ENCODE data around the gene MYOF.
"Not testable (repeated sequence)": the region's sequence is repeated elsewhere in the genome, so short reads cannot be mapped to it uniquely, and the experiment has no call there.

MYOF gene

DNA sequence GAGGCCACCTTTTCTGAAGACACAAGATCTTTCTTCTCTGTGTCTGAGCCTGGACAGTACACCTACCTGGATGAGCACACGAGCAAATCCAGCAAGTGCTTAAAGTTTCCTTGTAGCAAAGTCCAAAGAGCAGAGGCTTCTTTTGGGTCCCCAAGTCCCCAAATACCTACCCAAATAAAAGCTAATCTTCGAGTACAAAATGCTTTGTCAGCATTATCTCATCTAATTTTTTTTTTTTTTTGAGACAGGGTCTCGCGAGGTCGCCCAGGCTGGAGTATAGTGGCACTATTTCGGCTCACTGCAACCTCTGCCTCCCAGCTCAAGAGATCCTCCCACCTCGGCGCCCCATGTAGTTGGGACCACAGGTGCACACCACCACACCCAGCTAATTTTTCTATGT is 24.6 kb downstream of the MYOF start:
- no peaks in the 10 kb centered on the region for H3K27me3 Mint-ChIP-seq (ENCODE audit: low read depth)

DNA sequence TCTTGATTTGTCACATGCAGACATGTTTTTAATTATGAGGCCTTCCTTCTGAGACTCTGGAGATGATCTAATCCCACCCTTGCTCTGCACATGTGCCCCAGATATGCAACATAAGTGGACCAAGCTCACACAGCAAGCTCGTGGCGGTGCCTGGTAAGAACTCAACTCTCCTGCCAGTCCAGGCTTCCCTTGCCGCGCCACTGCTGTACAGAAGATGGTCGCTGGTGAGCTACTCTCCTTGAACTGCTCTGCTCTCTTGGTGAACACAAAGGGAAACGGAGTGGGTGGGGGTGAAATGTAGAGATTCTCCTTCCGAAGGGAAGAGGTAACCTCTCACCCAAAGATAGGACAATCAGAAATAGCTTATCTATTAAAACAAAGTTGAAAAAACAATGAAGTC is 25.7 kb downstream of the MYOF start:
- Mint-ChIP-seq H3K4me3 (no peak overlapping the region), H3K9me3 (no peaks in the 10 kb centered on the region), H3K27ac (no peak overlapping the region), H3K27me3 (ENCODE audit: low read depth) (no peaks in the 10 kb centered on the region), H3K36me3 (ENCODE audit: low read depth) (no peaks in the 10 kb centered on the region), H3K4me1 (ENCODE audit: low read depth) (peaks cover 12% of the 10 kb centered on the region)

More for the DNA sequence above, 24.6 kb downstream of the MYOF start:
- H3K27ac Mint-ChIP-seq: no peak overlapping the region
- no peak overlapping the region for H3K4me3 Mint-ChIP-seq
- H3K4me1 Mint-ChIP-seq (ENCODE audit: low read depth): peaks cover 8% of the 10 kb centered on the region
- no peaks in the 10 kb centered on the region for H3K36me3 Mint-ChIP-seq (ENCODE audit: low read depth)
- no peaks in the 10 kb centered on the region for H3K9me3 Mint-ChIP-seq

DNA sequence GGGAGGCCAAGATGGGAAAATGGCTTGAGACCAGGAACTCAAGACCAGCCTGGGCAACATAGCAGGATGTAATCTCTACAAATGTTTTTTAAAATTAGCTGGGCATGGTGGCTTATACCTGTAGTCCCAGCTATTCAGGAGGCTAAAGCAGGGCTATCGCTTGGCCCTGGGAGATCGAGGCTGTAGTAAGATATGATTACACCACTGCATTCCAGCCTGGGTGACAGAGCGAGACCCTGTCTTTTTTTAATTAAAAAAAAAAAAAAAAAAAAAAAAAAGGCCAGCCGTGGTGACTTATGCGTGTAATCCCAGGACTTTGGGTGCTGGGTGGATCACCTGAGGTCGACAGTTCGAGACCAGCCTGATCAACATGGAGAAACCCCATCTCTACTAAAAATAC is 27.4 kb downstream of the MYOF start:
- no peaks in the 10 kb centered on the region for H3K9me3 Mint-ChIP-seq
- no peak overlapping the region for H3K4me3 Mint-ChIP-seq
- no peaks in the 10 kb centered on the region for H3K36me3 Mint-ChIP-seq (ENCODE audit: low read depth)
- H3K27me3 Mint-ChIP-seq (ENCODE audit: low read depth): no peaks in the 10 kb centered on the region
- H3K27ac Mint-ChIP-seq: no peak overlapping the region
- H3K4me1 Mint-ChIP-seq (ENCODE audit: low read depth): peaks cover 11% of the 10 kb centered on the region

DNA sequence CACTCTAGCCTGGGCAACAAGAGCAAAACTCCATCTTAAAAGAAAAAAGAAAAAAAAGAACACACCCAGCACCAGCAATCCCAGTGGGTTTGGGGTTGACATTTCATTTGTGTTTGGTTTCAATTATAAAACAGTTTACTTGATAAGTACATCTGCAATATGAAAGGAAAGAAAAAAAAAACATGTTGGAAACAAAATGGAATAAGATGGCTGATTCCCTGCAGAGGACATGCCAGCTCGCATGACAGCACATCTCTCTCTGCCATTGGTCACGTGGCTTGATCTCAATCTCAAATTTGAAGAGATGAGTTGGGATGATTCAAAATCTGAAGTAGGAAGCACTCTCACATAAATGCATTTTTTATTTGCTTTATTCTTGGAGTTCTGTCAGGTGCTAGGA is 28.0 kb downstream of the MYOF start:
- H3K27ac Mint-ChIP-seq: no peak overlapping the region
- peaks cover 11% of the 10 kb centered on the region for H3K4me1 Mint-ChIP-seq (ENCODE audit: low read depth)
- H3K4me3 Mint-ChIP-seq: no peak overlapping the region
- H3K27me3 Mint-ChIP-seq (ENCODE audit: low read depth): no peaks in the 10 kb centered on the region
- no peaks in the 10 kb centered on the region for H3K36me3 Mint-ChIP-seq (ENCODE audit: low read depth)
- no peaks in the 10 kb centered on the region for H3K9me3 Mint-ChIP-seq

DNA sequence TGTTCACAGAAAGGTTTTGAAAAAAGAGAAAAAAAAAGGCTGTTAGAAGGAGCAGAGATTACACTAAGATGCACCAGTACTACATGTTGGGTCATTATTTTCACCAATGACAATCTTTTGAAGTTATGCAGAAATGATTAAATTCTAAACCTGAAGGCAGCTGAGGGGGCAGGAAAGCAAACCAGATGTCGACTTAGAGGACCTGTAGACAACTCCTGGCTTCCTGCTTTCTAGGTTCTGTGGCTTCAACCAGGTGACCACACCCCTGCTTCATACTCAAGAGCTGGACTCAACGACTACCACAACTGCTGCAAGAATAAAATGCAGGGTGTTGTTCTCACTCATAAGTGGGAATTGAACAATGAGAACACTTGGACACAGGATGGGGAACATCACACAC is 30.0 kb downstream of the MYOF start:
- H3K27me3 Mint-ChIP-seq (ENCODE audit: low read depth): no peaks in the 10 kb centered on the region
- H3K27ac Mint-ChIP-seq: no peak overlapping the region
- peaks cover 11% of the 10 kb centered on the region for H3K4me1 Mint-ChIP-seq (ENCODE audit: low read depth)
- no peak overlapping the region for H3K4me3 Mint-ChIP-seq
- H3K9me3 Mint-ChIP-seq: no peaks in the 10 kb centered on the region
- H3K36me3 Mint-ChIP-seq (ENCODE audit: low read depth): no peaks in the 10 kb centered on the region

DNA sequence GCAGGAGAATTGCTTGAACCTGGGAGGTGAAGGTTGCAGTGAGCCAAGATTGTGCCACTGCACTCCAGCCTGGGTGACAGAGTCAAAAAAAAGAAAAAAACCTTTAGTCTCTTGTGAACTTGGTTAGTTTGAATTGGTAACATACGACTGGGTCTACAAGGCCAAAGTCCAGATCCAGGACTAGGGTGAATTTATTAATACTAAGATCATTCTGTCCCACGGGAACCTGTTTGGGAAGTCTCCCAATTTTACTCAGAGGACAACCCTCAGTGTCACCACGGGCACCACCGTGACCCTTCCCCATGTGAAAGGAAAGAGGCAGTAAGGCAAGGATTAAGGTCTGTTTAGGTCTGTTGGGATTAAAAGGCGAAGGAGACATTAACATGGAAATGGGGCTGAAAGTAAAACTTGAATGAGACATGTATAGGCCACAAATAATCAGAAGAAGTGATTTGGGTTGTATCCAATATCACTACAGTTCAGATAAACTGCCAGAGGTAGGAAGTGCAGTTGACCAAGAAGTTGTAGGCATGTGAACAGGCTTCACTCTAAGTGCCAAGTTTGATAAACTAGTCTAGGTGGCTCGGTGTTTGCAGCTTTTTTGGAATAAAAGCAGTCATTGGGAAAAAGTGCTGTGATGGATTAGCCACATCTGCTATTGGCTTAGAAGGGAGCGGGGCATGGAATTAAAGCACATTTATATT is 30.7 kb downstream of the MYOF start:
- Mint-ChIP-seq H3K4me3 (no peak overlapping the region), H3K4me1 (ENCODE audit: low read depth) (peaks cover 11% of the 10 kb centered on the region), H3K36me3 (ENCODE audit: low read depth) (no peaks in the 10 kb centered on the region), H3K9me3 (no peaks in the 10 kb centered on the region), H3K27ac (peak overlapping the region; percentile 10), H3K27me3 (ENCODE audit: low read depth) (no peaks in the 10 kb centered on the region)

DNA sequence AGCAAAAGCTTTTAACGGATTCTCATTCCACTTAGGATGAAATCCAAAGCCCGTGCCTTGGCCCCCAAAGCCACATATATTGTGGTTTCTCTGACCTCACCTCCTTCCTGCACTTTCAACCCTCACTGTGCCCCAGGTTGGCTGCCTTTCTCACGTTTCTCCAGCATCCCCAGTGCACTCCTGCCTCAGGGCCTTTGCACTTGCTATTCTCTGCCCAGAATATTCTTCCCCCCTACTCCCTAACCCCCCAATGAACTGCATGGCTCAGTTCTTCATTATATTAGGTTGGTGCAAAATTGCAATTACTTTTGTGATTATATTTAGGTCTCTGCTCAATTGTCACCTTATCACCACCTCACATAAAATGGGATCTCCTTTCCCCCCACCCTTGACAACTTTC is 34.2 kb downstream of the MYOF start:
- H3K4me3 Mint-ChIP-seq: no peak overlapping the region
- no peak overlapping the region for H3K27ac Mint-ChIP-seq
- H3K36me3 Mint-ChIP-seq (ENCODE audit: low read depth): no peaks in the 10 kb centered on the region
- peaks cover 11% of the 10 kb centered on the region for H3K4me1 Mint-ChIP-seq (ENCODE audit: low read depth)
- no peaks in the 10 kb centered on the region for H3K9me3 Mint-ChIP-seq
- H3K27me3 Mint-ChIP-seq (ENCODE audit: low read depth): no peaks in the 10 kb centered on the region

DNA sequence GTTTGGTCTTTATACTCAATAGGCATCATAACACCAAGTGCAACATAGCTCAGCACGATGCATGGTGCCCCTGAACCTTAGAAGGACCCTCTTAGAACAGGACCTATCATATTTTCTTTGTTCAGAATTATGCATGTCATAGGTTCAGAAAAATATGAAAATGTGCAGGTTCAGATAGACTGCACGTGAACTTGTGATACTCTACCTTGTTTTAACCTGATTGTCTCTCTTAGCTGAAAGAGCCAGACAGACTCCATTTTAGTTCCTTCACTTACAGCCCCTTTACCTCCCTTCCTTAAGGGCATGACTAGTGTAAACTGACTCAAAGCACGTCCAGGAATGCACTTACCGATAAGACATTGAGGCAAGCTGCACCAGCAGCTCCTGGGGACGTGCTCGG is 35.1 kb downstream of the MYOF start:
- H3K27ac Mint-ChIP-seq: no peak overlapping the region
- H3K36me3 Mint-ChIP-seq (ENCODE audit: low read depth): no peaks in the 10 kb centered on the region
- H3K4me3 Mint-ChIP-seq: no peak overlapping the region
- H3K27me3 Mint-ChIP-seq (ENCODE audit: low read depth): no peaks in the 10 kb centered on the region
- H3K4me1 Mint-ChIP-seq (ENCODE audit: low read depth): peaks cover 8% of the 10 kb centered on the region
- no peaks in the 10 kb centered on the region for H3K9me3 Mint-ChIP-seq

DNA sequence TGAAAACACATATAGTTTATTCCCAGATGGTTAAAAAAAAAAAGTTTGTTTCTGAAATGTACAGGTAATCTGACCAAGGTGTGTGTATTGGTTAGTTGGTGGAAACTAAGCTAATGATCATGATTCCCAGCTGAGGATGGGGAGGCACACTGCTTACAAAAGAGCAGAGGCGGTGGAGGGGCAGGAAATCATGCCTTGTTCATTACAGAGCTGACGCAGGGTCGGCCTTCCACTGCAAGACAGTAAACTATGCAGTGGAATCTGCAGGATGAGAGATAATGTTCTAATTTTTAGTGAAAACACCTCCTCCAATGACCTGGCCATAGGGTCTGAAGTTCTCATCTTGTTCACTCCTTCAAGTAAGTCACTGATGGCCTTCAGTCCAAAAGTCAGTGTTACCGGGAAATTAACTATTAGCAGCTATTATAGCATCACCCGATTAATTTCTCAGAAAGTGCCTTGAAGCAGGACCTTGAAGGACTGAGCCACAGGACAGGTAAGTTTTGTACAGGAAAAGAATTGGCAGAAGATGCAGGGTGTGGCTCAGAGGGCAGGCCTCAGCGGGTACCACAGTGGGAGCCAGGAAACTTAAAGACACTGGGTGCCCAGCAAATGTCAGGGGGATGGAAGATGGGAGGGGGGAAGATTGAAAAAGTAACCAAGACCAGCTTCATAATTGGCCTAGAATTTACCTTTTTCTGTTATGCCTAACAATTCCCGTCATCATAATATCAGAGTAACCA is 36.0 kb downstream of the MYOF start:
- Mint-ChIP-seq H3K9me3 (no peaks in the 10 kb centered on the region), H3K27me3 (ENCODE audit: low read depth) (no peaks in the 10 kb centered on the region), H3K4me1 (ENCODE audit: low read depth) (no peaks in the 10 kb centered on the region), H3K27ac (no peak overlapping the region), H3K36me3 (ENCODE audit: low read depth) (no peaks in the 10 kb centered on the region), H3K4me3 (no peak overlapping the region)

DNA sequence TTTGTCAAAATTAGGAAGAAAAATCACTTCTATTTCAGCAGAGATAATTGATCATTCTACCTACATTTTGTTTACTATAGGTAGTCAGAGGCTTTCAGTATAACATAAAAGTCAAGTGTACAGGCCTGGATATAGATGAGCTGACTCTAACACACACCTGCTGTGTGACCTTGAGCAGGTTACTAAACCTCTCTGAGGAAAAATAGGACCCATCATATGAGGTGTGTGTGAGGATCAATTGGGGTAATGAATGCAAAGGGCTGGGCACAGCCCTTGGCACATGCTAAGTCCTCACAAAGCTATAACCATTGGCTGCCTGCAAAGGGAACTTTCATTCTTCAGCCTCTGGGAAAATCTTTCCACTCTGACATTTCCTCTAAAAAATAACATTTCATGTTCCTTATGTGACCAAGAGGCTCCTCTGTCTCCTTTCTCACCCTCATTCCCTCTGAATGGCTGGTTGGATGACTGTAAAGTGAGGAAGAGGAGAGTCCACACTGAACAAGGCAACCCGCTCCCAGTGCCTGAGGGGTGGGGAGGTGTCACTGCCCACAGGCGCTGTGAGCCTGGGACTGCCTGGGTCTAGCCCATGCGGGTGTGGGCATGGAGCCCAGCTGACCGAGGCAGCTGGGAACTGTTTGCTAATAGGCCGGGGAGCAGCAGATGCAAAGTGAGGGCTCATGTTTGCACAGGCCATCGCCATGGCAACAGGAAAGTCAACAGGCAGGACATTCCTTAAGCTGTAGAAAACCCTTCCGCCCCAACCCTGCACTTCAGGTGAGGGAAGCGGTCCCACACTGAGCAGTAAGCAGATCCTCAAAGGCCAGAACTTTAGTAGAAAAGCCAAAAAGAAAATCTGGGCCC is 36.8 kb downstream of the MYOF start:
- Mint-ChIP-seq H3K4me1 (ENCODE audit: low read depth) (no peaks in the 10 kb centered on the region), H3K27ac (no peak overlapping the region), H3K27me3 (ENCODE audit: low read depth) (no peaks in the 10 kb centered on the region), H3K9me3 (no peaks in the 10 kb centered on the region), H3K4me3 (no peak overlapping the region), H3K36me3 (ENCODE audit: low read depth) (no peaks in the 10 kb centered on the region)

DNA sequence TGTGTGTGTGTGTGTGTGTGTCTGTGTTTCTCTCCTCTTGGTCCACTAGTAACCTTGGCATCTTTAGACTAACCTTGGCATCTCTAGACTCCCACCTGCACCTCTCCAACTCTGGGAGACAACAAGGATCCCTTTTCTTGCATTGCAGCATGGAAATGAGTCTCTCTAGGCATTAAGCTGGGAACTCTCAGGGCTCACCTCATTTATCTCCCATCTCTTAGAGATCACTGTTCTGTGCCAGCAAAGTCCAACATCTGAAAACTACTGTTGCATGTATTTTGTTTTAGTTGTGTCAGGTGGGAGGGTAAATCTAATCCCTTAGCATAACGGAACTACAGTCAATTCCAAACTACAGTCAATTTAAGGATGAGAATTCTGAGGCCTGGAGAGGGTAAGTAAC is 38.7 kb downstream of the MYOF start:
- no peaks in the 10 kb centered on the region for H3K4me1 Mint-ChIP-seq (ENCODE audit: low read depth)
- H3K36me3 Mint-ChIP-seq (ENCODE audit: low read depth): no peaks in the 10 kb centered on the region
- H3K27ac Mint-ChIP-seq: no peak overlapping the region
- H3K27me3 Mint-ChIP-seq (ENCODE audit: low read depth): no peaks in the 10 kb centered on the region
- no peaks in the 10 kb centered on the region for H3K9me3 Mint-ChIP-seq
- H3K4me3 Mint-ChIP-seq: no peak overlapping the region

DNA sequence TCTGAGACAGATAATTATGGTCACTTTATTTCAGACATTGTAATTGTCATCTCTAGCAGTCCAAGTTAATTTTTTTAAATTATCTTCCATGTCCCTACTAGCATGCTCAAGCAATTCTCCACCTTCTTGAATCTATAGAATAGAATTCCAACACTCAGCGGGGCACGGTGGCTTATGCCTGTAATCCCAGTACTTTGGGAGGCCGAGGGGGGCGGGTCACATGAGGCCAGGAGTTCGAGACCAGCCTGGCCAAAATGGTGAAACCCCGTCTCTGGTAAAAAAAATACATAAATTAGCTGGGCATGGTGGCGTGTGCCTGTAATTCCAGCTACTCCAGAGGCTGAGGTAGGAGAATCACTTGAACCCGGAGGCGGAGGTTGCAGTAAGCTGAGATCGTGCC is 39.4 kb downstream of the MYOF start:
- H3K4me3 Mint-ChIP-seq; H3K4me1 Mint-ChIP-seq (ENCODE audit: low read depth); H3K27me3 Mint-ChIP-seq (ENCODE audit: low read depth); H3K9me3 Mint-ChIP-seq; H3K27ac Mint-ChIP-seq; H3K36me3 Mint-ChIP-seq (ENCODE audit: low read depth): not testable (repeated sequence)

DNA sequence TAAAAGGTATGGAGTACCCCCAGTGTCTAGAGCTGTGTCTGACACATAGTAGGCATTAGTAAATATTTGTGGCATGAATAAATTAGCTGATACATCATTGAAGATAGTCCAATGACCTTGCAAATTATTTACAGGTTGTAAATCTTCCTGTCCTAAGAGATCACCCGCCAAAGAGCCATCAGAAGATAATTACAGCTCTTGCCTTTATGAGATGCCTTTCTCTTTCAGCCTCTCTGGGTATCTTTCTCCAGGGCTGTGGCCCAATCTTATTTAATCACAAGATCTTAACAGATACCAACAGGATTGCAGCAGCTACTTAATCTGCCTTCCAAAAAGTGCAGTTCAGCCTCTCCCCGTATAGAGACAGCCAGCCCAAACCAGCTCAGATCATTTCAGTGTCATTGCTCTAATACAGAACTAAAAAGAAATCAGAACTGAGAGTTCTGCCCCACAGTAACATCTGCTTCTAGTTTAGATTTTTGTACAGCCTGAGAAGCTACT is 41.5 kb downstream of the MYOF start:
- Mint-ChIP-seq H3K4me3 (no peak overlapping the region), H3K9me3 (no peaks in the 10 kb centered on the region), H3K36me3 (ENCODE audit: low read depth) (no peaks in the 10 kb centered on the region), H3K4me1 (ENCODE audit: low read depth) (no peaks in the 10 kb centered on the region), H3K27me3 (ENCODE audit: low read depth) (no peaks in the 10 kb centered on the region), H3K27ac (no peak overlapping the region)

DNA sequence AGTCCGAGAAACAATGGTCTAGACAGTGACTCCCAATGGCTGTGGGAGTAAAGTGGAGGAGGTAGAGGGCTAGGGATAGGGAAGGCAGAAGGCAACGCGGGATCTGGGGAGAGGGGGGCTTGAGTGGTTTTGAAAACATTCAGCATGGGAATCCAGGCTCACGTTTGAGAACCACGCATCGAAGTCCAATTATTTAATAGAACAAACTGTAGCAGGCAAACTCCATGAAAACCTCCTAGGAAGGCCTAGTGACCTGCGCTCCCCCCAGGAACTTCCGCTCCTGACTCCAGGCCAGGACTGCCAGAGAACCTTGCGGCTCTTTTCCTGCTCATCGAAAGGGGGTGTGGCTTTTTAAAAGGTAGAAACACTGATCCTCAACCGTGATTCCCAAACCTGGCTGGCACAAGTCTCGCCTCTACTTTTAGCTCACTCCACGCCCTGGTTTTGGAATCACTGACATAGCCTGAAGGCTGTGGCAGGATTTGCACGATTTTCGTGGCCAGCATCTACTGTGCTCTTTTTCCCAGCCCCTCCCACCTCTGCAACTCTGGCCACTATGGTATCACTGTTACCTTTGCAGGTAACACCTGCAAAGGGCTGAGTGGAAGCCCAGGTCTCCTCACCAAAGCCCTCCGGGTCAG is 43.4 kb downstream of the MYOF start:
- H3K4me1 Mint-ChIP-seq (ENCODE audit: low read depth): no peaks in the 10 kb centered on the region
- H3K27ac Mint-ChIP-seq: no peak overlapping the region
- H3K4me3 Mint-ChIP-seq: no peak overlapping the region
- H3K27me3 Mint-ChIP-seq (ENCODE audit: low read depth): no peaks in the 10 kb centered on the region
- H3K9me3 Mint-ChIP-seq: no peaks in the 10 kb centered on the region
- no peaks in the 10 kb centered on the region for H3K36me3 Mint-ChIP-seq (ENCODE audit: low read depth)
